ENCODE data around the gene SLC44A4.
A peak's percentile ranks its signal among the peaks of the same experiment; 100 is the strongest.
"Not testable (repeated sequence)": the region's sequence is repeated elsewhere in the genome, so short reads cannot be mapped to it uniquely, and the experiment has no call there.

The SLC44A4 gene

DNA sequence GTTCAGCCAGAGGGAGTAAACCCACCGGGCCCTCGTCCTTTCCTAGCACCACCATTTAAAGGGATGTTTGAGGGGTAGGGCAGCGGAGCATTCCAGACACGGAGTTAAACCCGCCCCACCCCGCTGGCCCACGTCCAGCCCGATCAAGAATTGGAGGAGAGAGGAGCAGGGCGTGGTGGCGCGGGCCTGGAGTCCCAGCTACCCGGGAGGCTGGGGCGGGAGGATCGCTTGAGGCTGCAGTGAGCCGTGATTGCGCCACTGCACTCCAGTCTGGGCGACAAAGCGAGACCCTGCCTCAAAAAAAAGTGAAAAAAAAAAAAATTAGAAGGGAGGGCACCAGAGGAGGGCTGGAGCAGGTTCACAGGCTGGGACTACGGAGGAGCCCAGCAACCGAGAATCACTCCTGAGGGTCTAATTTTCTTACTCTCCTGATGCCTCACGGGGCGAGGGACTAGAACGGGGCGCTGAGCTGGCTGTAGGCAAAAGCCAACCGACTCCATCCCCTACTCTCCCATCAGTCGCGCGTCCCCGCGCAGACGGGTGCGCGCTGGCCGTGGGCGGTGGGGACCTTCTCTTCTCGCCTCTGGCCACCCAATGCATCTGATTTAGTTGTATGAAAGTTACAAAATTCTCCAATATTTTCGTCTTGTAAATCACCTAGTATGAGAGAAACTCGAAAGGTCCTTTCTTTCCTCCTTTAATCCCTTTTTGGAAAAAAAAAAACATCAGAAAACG lies 57.3 kb downstream of the SLC44A4 start:
- H3K4me3 ChIP-seq (ENCODE audit: low read length) = peak overlapping the region; percentile 70
- TF ChIP-seq, protein P1, sequence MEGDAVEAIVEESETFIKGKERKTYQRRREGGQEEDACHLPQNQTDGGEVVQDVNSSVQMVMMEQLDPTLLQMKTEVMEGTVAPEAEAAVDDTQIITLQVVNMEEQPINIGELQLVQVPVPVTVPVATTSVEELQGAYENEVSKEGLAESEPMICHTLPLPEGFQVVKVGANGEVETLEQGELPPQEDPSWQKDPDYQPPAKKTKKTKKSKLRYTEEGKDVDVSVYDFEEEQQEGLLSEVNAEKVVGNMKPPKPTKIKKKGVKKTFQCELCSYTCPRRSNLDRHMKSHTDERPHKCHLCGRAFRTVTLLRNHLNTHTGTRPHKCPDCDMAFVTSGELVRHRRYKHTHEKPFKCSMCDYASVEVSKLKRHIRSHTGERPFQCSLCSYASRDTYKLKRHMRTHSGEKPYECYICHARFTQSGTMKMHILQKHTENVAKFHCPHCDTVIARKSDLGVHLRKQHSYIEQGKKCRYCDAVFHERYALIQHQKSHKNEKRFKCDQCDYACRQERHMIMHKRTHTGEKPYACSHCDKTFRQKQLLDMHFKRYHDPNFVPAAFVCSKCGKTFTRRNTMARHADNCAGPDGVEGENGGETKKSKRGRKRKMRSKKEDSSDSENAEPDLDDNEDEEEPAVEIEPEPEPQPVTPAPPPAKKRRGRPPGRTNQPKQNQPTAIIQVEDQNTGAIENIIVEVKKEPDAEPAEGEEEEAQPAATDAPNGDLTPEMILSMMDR (conservative IDR thresholded peaks at IDR 0.05; ENCODE audit: low read depth, low read length) = no peak
- no peak for DNase-seq (ENCODE audit: low read depth)

DNA sequence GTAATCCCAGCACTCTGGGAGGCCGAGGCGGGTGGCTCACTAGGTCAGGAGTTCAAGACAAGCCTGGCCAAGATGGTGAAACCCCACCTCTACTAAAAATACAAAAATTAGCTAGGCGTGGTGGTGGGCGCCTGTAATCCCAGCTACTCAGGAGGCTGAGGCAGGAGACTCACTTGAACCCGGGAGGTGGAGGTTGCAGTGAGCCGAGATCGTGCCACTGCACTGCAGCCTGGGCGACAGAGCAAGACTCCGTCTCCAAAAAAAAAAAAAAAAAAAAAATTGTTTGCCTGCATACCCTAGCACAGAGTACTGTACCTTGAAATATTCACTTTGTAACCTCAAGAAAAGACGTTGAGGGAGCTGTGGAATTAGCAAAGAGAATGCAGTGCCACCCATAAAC lies 58.4 kb downstream of the SLC44A4 start:
- not testable (repeated sequence) for H3K4me3 ChIP-seq (ENCODE audit: low read length); DNase-seq (ENCODE audit: low read depth)

DNA sequence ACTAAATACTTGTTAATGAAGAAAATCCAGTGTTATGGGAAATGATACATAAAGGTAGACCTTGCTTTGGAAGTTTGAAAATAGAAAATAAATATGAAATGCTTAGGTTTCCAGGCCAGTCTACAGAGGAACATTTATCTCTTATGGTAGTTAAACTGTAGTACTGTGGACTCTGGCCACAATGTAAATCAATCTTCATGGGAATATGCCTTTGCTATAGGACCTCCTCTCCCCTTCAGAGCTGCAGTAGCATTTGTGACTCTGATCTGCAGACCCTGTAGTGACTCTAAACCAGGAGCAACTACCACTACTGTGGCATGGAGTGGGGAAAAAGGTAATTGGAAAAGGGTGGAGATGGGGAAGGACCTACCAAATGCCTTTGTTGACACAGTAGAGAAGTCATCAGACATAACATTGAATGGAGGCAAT lies 58.9 kb downstream of the SLC44A4 start:
- no peak for DNase-seq (ENCODE audit: low read depth)
- TF ChIP-seq, protein P1 (conservative IDR thresholded peaks at IDR 0.05; ENCODE audit: low read depth, low read length) = no peak
- H3K4me3 ChIP-seq (ENCODE audit: low read length) = no peak overlapping the region

DNA sequence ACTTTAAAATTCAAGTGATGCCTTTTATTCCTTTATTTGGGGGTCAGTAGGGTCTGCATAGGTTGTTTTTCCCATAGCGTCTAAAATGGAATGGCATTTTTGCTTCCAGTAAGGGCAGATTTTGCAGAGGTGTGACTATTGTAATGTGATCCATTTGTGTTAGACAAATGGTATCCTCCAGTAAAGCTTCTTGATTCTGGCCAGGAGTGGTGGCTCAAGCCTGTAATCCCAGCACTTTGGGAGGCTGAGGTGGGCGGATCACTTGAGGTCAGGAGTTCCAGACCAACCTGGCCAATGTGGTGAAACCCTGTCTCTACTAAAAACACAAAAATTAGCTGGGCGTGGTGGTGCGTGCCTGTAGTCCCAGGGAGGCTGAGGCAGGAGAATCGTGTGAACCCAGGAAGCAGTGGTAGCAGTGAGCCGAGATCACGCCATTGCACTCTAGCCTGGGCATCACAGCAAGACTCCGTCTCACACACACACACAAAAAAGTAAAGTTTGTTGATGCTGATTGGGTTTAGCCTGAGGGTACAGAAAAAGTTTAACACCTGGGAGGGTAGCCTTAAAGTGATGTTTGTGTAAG lies 60.8 kb downstream of the SLC44A4 start:
- peak overlapping the region; percentile 23 for H3K4me3 ChIP-seq (ENCODE audit: low read length)
- not testable (repeated sequence) for DNase-seq (ENCODE audit: low read depth)

DNA sequence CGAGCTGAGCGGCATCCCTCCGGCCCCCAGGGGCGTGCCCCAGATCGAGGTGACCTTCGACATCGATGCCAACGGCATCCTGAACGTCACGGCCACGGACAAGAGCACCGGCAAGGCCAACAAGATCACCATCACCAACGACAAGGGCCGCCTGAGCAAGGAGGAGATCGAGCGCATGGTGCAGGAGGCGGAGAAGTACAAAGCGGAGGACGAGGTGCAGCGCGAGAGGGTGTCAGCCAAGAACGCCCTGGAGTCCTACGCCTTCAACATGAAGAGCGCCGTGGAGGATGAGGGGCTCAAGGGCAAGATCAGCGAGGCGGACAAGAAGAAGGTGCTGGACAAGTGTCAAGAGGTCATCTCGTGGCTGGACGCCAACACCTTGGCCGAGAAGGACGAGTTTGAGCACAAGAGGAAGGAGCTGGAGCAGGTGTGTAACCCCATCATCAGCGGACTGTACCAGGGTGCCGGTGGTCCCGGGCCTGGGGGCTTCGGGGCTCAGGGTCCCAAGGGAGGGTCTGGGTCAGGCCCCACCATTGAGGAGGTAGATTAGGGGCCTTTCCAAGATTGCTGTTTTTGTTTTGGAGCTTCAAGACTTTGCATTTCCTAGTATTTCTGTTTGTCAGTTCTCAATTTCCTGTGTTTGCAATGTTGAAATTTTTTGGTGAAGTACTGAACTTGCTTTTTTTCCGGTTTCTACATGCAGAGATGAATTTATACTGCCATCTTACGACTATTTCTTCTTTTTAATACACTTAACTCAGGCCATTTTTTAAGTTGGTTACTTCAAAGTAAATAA lies 61.5 kb downstream of the SLC44A4 start:
- DNase-seq (ENCODE audit: low read depth) = not testable (repeated sequence)
- peak overlapping the region; percentile 23 for H3K4me3 ChIP-seq (ENCODE audit: low read length)

DNA sequence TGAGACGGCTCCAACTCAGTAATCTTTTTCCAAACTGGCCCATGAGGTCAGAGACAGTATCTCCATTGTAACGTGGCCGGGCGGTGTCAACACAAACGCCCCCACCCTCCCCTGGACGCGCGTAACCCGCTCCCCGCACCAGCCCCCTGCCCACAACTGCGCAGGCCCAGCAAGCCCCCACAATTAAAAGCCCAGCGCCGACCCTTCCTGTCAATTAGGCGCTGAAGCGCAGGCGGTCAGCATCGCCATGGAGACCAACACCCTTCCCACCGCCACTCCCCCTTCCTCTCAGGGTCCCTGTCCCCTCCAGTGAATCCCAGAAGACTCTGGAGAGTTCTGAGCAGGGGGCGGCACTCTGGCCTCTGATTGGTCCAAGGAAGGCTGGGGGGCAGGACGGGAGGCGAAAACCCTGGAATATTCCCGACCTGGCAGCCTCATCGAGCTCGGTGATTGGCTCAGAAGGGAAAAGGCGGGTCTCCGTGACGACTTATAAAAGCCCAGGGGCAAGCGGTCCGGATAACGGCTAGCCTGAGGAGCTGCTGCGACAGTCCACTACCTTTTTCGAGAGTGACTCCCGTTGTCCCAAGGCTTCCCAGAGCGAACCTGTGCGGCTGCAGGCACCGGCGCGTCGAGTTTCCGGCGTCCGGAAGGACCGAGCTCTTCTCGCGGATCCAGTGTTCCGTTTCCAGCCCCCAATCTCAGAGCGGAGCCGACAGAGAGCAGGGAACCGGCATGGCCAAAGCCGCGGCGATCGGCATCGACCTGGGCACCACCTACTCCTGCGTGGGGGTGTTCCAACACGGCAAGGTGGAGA lies 63.6 kb downstream of the SLC44A4 start, which contains the start of the genes HSPA1A and HSPA1L:
Gene HSPA1A, plus strand, starts transcription at position 519 of the 814 bp plus-strand sequence. Its CDS starts 214 bp downstream, at position 733.
Gene HSPA1L, minus strand, starts transcription at position 259 of the 814 bp plus-strand sequence. CDS start 3,311 bp downstream, outside the sequence.
- peak; percentile 70 for DNase-seq (ENCODE audit: low read depth)
- TF ChIP-seq, protein P1 (conservative IDR thresholded peaks at IDR 0.05; ENCODE audit: low read depth, low read length) = no peak
- peak within 1 kb of the TSS; percentile 58 for H3K4me3 ChIP-seq (ENCODE audit: low read length)

DNA sequence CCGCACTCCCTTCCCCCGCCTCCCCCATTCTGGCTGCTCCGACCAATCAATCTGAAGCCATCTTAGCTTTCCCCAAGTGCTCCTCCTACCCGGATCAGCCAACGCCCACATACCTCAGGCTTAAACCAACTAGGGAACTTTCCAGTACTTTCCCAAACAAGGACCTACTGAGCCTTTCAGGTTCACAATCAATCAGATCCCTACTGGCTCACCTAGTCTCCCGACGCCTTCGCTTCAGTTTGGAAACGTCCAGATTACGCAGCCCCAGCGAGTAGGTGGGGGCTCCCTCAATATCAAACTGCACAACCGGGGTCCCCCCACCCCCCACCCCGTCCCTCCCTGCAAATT lies 64.1 kb downstream of the SLC44A4 start:
- TF ChIP-seq, protein P1 (conservative IDR thresholded peaks at IDR 0.05; ENCODE audit: low read depth, low read length) = no peak
- DNase-seq (ENCODE audit: low read depth) = peak; percentile 97
- H3K4me3 ChIP-seq (ENCODE audit: low read length) = peak overlapping the region; percentile 58

DNA sequence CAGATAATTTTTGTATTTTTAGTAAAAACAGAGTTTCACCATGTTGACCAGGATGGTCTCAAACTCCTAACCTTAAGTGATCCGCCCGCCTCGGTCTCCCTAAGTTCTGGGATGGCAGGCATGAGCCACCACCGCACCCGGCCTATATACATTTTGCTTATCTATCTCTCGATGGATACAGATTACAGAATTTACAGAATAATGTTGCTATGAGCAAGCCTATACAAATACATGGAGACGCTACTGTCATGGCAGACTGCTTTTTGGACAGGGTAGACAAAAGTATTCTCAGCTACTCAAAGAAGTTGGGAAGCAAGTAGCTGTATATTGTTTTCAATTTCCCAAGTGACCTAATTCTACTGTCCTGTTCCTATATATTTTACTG lies 65.3 kb downstream of the SLC44A4 start:
- no peak for DNase-seq (ENCODE audit: low read depth)
- peak overlapping the region; percentile 32 for H3K4me3 ChIP-seq (ENCODE audit: low read length)
- TF ChIP-seq, protein P1 (conservative IDR thresholded peaks at IDR 0.05; ENCODE audit: low read depth, low read length) = no peak

All from retinal pigment epithelial cell (primary cell).